Endodermal cell (in vitro differentiated cells): Measurements from ENCODE around the gene AGPAT1. TPM values are rescaled to one million over a fixed set of nuclear protein-coding genes. Genes with fewer than 3 reads are reported as not detected.

Source experiments
- DNase-seq: peaks from one replicate; pipeline ENCODE4 v3.0.0-alpha.2; 2017
- H3K27ac ChIP-seq: 2 replicates; pipeline ENCODE4 v1.5.1; 2013; ENCODE audit warnings: mild to moderate bottlenecking, low read depth, low read length, moderate library complexity
- H3K27me3 ChIP-seq: 2 replicates; pipeline ENCODE4 v1.6.1; 2013; ENCODE audit warnings: mild to moderate bottlenecking, low read length, moderate library complexity; ENCODE audit not compliant: insufficient read depth, control insufficient read depth, poor library complexity, severe bottlenecking
- H3K36me3 ChIP-seq: 2 replicates; pipeline ENCODE4 v1.7.0; 2013; ENCODE audit warnings: mild to moderate bottlenecking, low read length, moderate library complexity; ENCODE audit not compliant: control insufficient read depth, insufficient read depth
- H3K4me1 ChIP-seq: one replicate; pipeline ENCODE4 v1.7.0; 2013; ENCODE audit warnings: low read length; ENCODE audit not compliant: control insufficient read depth, insufficient read depth
- H3K4me3 ChIP-seq: 2 replicates; pipeline ENCODE4 v1.5.1; 2013; ENCODE audit warnings: mild to moderate bottlenecking, low read length, moderate library complexity
- H3K9ac ChIP-seq: 2 replicates; pipeline ENCODE4 v1.6.1; 2013; ENCODE audit warnings: mild to moderate bottlenecking, low read length, moderate library complexity; ENCODE audit not compliant: poor library complexity, severe bottlenecking; ENCODE audit errors: extremely low read depth
- H3K9me3 ChIP-seq: 2 replicates; pipeline ENCODE4 v1.6.1; 2013; ENCODE audit warnings: mild to moderate bottlenecking, low read length, moderate library complexity; ENCODE audit not compliant: control insufficient read depth
- H3K27ac Mint-ChIP-seq: 2 replicates; pipeline ENCODE4 v1.8.0; 2020; ENCODE audit warnings: mixed read lengths
- H3K27me3 Mint-ChIP-seq: 2 replicates; pipeline ENCODE4 v1.8.0; 2021; ENCODE audit warnings: mild to moderate bottlenecking, mixed read lengths; ENCODE audit not compliant: insufficient read depth
- H3K36me3 Mint-ChIP-seq: 2 replicates; pipeline ENCODE4 v1.8.0; 2020; ENCODE audit warnings: low read depth, mixed read lengths
- H3K4me1 Mint-ChIP-seq: 2 replicates; pipeline ENCODE4 v1.8.0; 2020; ENCODE audit warnings: mixed read lengths
- H3K4me3 Mint-ChIP-seq: 2 replicates; pipeline ENCODE4 v1.8.0; 2020; ENCODE audit warnings: mild to moderate bottlenecking, moderate library complexity, mixed read lengths
- H3K9me3 Mint-ChIP-seq: 2 replicates; pipeline ENCODE4 v1.8.0; 2020; ENCODE audit warnings: mild to moderate bottlenecking, mixed read lengths
- WGBS, 2 experiments: methylation state at CpG; one replicate each; pipeline versions ENCODE4 v1.1.5 to v1.1.7; 2013; ENCODE audit warnings: missing lambda C conversion rate in 2 of 2, mixed read lengths in 1 of 2; ENCODE audit not compliant: insufficient coverage in 1 of 2, insufficient read length in 1 of 2; 5-methylcytosine and 5-hydroxymethylcytosine counted together
- total RNA-seq, 2 donors: library from RNA; stranded (reverse); fragmentation: NEBNext Ultra II Directional in 1 of 2; extraction: Animal tissue kit (Norgen Biotek cat#: 25700) in 1 of 2; gene quantifications; 2 replicates in 1 of 2; 3 replicates in 1 of 2; pipeline ENCODE4 v1.2.1, GENCODE V29; 2021
- TF ChIP-seq, protein P1 (sequence below): fragments of 200-600 bp; sonication (generic); conservative IDR thresholded peaks from 2 replicates; pipeline ENCODE4 v1.5.0; 2021; ENCODE audit warnings: antibody characterized with exemption, mild to moderate bottlenecking

Gene AGPAT1
- total RNA-seq, 2 donors from 2014 or later: 124 to 147 TPM

DNA sequence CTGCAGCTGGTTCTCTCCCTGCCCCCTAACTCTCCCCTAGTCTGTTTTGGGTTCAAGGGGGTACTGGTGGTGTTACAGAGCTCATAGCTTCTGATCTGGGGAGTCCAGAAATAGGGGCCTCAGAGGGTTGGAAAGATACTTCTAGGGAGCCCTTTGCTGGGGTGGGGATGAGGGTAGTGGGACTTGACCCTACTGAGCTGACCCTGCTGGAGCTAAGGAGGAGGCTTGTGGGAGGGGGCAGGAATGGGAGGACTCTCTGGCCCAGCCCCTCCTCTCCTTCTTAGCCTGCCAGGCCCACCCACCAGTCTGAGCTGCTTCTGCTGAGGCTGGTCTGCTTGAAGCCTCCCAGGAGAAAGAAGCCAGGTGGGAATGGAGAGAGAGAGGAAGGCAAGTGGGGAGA, 11.6 kb downstream of the AGPAT1 start, which contains the start of gene EGFL8:
TSS of gene EGFL8 (plus strand) at position 301 of the 400 bp plus-strand sequence. CDS start 1,571 bp downstream, outside the sequence.
- Histone ChIP-seq H3K27ac (peak within 1 kb of the TSS; percentile 93), H3K27me3 (no peaks in the 10 kb centered on the region), H3K9me3 (no peaks in the 10 kb centered on the region), H3K4me1 (peaks cover 21% of the 10 kb centered on the region), H3K36me3 (peaks cover 54% of the 10 kb centered on the region), H3K4me3 (no peak within 1 kb of the TSS), H3K9ac (no peak within 1 kb of the TSS)
- Mint-ChIP-seq H3K9me3 (no peaks in the 10 kb centered on the region), H3K36me3 (peaks cover 67% of the 10 kb centered on the region), H3K27me3 (no peaks in the 10 kb centered on the region), H3K27ac (peak within 1 kb of the TSS; percentile 80), H3K4me3 (no peak within 1 kb of the TSS), H3K4me1 (peaks cover 33% of the 10 kb centered on the region)
- TF ChIP-seq, protein P1, sequence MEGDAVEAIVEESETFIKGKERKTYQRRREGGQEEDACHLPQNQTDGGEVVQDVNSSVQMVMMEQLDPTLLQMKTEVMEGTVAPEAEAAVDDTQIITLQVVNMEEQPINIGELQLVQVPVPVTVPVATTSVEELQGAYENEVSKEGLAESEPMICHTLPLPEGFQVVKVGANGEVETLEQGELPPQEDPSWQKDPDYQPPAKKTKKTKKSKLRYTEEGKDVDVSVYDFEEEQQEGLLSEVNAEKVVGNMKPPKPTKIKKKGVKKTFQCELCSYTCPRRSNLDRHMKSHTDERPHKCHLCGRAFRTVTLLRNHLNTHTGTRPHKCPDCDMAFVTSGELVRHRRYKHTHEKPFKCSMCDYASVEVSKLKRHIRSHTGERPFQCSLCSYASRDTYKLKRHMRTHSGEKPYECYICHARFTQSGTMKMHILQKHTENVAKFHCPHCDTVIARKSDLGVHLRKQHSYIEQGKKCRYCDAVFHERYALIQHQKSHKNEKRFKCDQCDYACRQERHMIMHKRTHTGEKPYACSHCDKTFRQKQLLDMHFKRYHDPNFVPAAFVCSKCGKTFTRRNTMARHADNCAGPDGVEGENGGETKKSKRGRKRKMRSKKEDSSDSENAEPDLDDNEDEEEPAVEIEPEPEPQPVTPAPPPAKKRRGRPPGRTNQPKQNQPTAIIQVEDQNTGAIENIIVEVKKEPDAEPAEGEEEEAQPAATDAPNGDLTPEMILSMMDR: no peak
- no peak for DNase-seq

DNA sequence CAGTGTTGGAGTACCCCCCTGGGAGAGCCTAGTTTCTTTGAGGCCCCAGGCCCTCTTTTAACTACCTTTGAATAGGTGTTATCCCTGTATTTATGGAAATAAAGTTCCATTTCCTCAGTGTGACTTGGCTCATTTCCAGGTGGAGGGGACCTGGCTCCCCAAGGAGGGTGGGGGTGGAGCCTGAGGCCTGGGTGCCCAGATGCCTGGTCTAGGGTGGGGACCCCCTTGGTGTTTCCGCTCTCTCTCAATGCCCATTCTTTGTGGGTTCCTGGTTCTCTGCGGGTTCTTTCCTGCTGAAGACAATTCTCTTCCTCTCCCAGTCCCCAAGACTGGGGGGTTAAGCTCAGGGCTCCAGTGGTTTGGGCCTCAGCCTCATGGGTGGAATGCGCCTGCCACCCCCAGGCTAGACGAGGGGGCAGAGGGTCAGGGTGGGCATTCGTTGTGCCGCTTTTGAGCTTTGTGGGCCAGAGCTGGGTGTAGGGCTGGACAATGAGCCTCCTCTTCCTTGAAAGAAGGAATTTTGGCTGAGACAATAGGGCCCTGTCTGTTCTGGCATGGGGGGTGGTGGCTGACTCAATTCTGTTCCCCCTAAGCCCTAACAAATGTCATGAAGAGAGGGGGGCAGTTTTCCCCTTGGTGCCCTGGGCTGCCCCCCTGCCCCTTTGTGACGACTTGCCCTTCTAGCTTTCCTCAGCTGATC, 12.2 kb downstream of the AGPAT1 start:
- no peak for DNase-seq
- 93 to 100% methylated on average over 1 to 7 of the region's 7 CpGs for WGBS, 2 experiments
- peaks cover 29% of the 10 kb centered on the region for H3K4me1 Mint-ChIP-seq
- TF ChIP-seq, protein P1: no peak
- Histone ChIP-seq H3K9ac (no peak overlapping the region), H3K4me1 (peaks cover 17% of the 10 kb centered on the region), H3K27ac (peak overlapping the region; percentile 93), H3K36me3 (peaks cover 52% of the 10 kb centered on the region), H3K9me3 (no peaks in the 10 kb centered on the region), H3K4me3 (no peak overlapping the region), H3K27me3 (no peaks in the 10 kb centered on the region)
- no peak overlapping the region for H3K4me3 Mint-ChIP-seq
- H3K27me3 Mint-ChIP-seq: no peaks in the 10 kb centered on the region
- H3K36me3 Mint-ChIP-seq: peaks cover 65% of the 10 kb centered on the region
- no peaks in the 10 kb centered on the region for H3K9me3 Mint-ChIP-seq
- H3K27ac Mint-ChIP-seq: peak overlapping the region; percentile 80

DNA sequence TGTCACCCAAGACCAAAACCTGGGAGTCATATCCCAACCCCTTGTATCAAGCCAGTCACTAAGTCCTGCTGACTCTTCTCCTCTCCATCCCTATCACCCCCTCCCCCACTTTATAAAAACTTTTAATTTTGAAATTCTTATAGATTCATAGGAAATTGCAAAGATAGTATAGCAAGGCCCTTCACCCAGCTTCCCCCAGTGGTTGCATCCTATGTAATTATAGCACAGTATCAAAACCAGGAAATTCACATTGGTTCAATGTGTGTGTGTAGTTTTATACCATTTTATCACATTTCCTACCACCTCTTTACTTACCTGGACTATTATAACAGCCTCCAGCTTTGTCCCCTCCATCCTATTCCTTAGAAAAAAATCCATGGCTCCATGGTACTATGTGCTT, 17.8 kb downstream of the AGPAT1 start:
- H3K27me3 Mint-ChIP-seq: no peaks in the 10 kb centered on the region
- H3K27ac ChIP-seq: no peak overlapping the region
- H3K9me3 Mint-ChIP-seq: peaks cover 11% of the 10 kb centered on the region
- H3K27ac Mint-ChIP-seq: no peak overlapping the region
- H3K4me3 ChIP-seq: peak overlapping the region; percentile 5
- peaks cover 59% of the 10 kb centered on the region for H3K36me3 Mint-ChIP-seq
- peaks cover 47% of the 10 kb centered on the region for H3K36me3 ChIP-seq
- TF ChIP-seq, protein P1: no peak
- no peaks in the 10 kb centered on the region for H3K27me3 ChIP-seq
- no peak overlapping the region for H3K9ac ChIP-seq
- no peak for DNase-seq
- peaks cover 16% of the 10 kb centered on the region for H3K4me1 Mint-ChIP-seq
- H3K4me3 Mint-ChIP-seq: no peak overlapping the region
- H3K4me1 ChIP-seq: peaks cover under 1% of the 10 kb centered on the region
- H3K9me3 ChIP-seq: peaks cover 16% of the 10 kb centered on the region
